DMS 273 (cell line): ENCODE results near the gene C1orf141.
"Not testable (repeated sequence)": the region's sequence is repeated elsewhere in the genome, so short reads cannot be mapped to it uniquely, and the experiment has no call there.

Source experiments
- DNase-seq: peaks from one replicate; lab custom pipeline; 2025; ENCODE audit not compliant: unreplicated experiment; lab: John Stamatoyannopoulos, UW

C1orf141 gene

DNA sequence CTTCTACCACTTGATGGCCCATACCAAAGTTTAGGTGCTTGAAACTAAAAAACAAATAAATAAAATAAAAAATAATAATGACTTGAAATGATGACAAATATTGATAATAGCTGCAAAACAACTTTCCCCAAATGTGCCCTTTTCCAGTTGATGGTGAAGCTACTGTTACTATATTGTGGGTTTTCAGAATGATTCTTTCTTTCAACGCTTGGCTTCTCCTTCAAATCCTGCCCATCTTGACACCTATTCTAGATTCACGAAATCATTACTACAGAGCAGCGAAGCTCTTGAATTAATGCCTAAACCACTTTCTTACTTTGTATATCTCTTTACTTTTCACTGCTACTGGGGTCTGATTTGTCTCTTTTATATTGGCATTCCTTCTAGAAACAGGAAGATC is 9.2 kb upstream of the C1orf141 start:
- no peak for DNase-seq

DNA sequence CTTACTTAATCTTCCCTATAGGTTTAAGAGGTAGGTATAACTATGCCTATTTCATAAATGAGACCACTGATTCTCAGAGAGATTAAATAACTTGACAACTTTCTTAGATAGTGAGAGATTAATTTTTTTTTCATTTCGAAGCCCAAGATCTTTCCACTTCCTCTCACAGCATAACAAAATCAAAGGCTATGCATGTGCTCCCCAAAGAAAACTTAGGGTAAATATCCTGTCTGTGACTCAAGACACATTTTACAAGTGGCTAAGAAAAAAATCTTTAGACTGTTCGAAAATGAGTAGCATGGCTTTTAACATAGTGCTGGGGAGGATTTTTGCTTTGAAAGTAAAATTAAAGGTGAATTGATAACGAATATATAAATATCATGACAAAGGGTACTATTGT is 8.2 kb upstream of the C1orf141 start:
- DNase-seq: no peak

GRCh38 chr1:67141832-67142231 is 7.1 kb upstream of the C1orf141 start:
- not testable (repeated sequence) for DNase-seq

GRCh38 chr1:67140460-67140859 is 5.7 kb upstream of the C1orf141 start:
- DNase-seq: no peak

- no peak for DNase-seq
Measured at GRCh38 chr1:67138813-67139499, 4.2 kb upstream of the C1orf141 start.

GRCh38 chr1:67137307-67137753 is 2.6 kb upstream of the C1orf141 start:
- DNase-seq: no peak

- no peak for DNase-seq
Measured at GRCh38 chr1:67135354-67135753, 584 bp upstream of the C1orf141 start.

GRCh38 chr1:67133177-67133576 is 1.6 kb downstream of the C1orf141 start:
- no peak for DNase-seq

GRCh38 chr1:67130673-67131072 is 4.1 kb downstream of the C1orf141 start:
- DNase-seq: peak; percentile 6

DNA sequence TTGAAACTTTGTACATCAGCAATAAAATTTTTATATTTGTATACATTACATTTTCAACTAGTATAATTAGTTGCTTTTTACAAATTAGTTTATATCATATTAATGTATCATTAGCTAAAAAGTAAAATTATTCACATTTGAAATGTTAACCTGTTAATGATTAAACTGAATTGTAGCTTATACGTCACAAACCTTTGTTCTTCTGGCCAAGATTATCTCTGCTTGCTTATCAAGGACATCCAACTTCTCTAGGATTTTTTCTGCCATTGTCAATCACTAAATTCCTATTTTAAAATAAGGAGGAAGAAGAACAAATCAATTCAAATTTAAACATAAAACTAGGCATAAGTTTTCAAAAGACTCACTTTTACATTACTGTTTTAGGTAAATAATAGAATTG is 7.8 kb downstream of the C1orf141 start:
- no peak for DNase-seq

DNA sequence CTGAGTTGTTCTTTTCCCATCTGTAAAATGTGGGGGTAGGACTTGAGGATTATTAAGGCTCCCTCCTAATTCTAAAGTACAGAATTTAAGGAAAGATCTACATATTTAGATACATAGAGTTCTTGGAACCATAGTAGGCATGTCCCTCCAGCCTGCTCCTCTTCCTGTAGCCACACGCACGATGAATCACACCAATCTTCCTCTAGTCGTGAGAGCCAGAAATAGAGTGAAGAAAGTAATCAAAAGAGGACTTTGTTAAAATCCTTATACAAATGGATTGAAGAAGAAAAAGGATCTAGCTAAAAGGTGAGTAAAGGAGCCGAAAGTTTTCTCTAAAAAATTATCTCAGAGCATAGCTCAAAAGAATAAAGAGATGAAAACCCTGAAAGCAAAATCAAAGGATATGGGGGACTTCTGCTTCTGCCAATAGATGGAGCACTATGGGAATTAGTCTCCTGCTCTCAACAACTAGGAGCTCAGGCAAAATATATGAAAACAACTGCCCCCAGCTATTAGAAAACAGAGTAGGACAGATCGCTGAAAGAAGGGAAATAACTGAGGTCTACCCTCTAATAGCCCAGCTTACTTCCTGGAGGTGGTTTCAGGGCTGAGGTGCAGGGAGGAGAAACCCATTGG is 8.5 kb downstream of the C1orf141 start:
- no peak for DNase-seq

DNA sequence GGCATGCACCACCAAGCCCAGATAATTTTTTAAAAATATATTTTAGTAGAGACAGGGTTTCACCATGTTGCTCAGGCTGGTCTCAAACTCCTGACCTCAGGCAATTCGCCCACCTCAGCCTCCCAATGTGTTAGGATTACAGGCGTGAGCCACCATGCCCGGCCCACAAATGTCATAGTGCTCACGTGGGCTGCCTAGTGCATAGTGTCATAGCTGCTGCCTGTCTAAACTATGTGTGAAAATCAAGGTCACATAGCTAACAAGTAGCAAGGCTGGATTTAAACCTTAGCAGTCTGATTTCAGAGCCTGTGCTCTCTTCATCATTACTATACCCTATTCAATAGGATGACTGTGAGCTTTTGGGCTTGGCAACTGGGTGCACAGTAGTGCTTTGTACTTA is 10.3 kb downstream of the C1orf141 start:
- no peak for DNase-seq

- no peak for DNase-seq
Measured at GRCh38 chr1:67120855-67121619, 13.7 kb downstream of the C1orf141 start.

- no peak for DNase-seq
Measured at GRCh38 chr1:67118646-67119045, 16.1 kb downstream of the C1orf141 start.

DNA sequence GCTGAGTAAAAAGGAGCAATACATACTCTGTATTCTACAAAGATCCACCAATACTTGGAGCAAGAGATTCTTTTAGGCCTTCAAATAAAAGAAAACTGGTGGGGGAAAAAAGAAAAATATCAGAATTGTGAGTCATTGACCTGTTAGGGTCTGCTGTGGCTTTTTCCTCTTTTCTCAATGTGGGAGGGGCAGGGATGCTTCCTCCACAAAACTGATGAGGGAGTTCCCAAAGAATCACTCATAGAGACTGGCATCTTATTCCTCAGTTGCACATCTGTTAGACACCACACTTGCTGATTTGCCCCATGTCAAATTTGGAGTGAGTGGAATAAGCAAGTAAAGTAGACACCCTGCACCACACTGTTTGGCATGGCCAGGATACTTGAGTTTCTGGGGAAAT is 16.6 kb downstream of the C1orf141 start:
- no peak for DNase-seq

- no peak for DNase-seq
Measured at GRCh38 chr1:67114162-67114561, 20.6 kb downstream of the C1orf141 start.

DNA sequence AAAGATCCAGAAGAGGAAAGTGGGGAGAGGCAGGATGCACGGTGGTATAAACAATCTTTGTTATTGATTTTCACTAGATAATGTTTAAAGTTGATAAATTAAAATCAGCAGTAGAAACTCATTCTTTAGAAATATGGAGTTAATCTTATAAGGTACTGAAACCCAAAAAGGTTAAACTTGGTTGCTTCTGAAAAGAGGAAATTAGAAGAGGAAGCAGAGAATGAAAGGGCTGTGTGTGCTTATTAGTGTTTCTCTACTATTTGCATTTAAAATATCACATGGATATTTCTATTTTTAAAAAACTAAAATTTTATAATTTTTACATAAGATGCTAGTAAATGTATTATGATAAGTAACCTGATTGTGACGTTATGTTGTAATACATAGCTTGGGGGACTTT is 24.4 kb downstream of the C1orf141 start:
- DNase-seq: no peak

- DNase-seq: no peak
Measured at GRCh38 chr1:67105508-67105907, 29.3 kb downstream of the C1orf141 start.

- no peak for DNase-seq
Measured at GRCh38 chr1:67103548-67103947, 31.2 kb downstream of the C1orf141 start.

GRCh38 chr1:67100833-67101232 is 33.9 kb downstream of the C1orf141 start:
- no peak for DNase-seq

GRCh38 chr1:67097305-67097704 is 37.5 kb downstream of the C1orf141 start:
- DNase-seq: no peak

GRCh38 chr1:67094191-67094590 is 40.6 kb downstream of the C1orf141 start:
- DNase-seq: no peak
